ENCODE data around the gene POLE.
"Not testable (repeated sequence)": the region's sequence is repeated elsewhere in the genome, so short reads cannot be mapped to it uniquely, and the experiment has no call there.

Gene POLE

GRCh38 chr12:132717531-132718387, 30.6 kb upstream of the POLE start:
- DNase-seq: no peak

- DNase-seq: no peak
Observed at GRCh38 chr12:132717011-132717410, 29.9 kb upstream of the POLE start.

GRCh38 chr12:132716356-132716755, 29.2 kb upstream of the POLE start:
- no peak for DNase-seq

GRCh38 chr12:132715874-132716273, 28.7 kb upstream of the POLE start:
- DNase-seq: no peak

GRCh38 chr12:132713123-132713522, 26.0 kb upstream of the POLE start:
- DNase-seq: no peak

- peak in 4 of 51 donors; percentile 22 to 49 (median 37) for DNase-seq
Observed at GRCh38 chr12:132711080-132711843, 24.1 kb upstream of the POLE start.

GRCh38 chr12:132710405-132711079, 23.4 kb upstream of the POLE start, which contains the start of gene PGAM5:
Gene PGAM5, plus strand, starts transcription at chr12:132710842. Its CDS starts 35 bp downstream, at chr12:132710877.
- DNase-seq: peak in 50 of 51 donors; percentile 6 to 85 (median 60)

GRCh38 chr12:132710043-132710404, 22.9 kb upstream of the POLE start:
- peak in 6 of 51 donors; percentile 23 to 46 (median 41) for DNase-seq

- no peak for DNase-seq
Observed at GRCh38 chr12:132708150-132708549, 21.0 kb upstream of the POLE start.

- DNase-seq: no peak
Observed at GRCh38 chr12:132707241-132707640, 20.1 kb upstream of the POLE start.

GRCh38 chr12:132703641-132704040, 16.5 kb upstream of the POLE start:
- DNase-seq: no peak

GRCh38 chr12:132702640-132703039, 15.5 kb upstream of the POLE start:
- no peak for DNase-seq

GRCh38 chr12:132700212-132700822, 13.2 kb upstream of the POLE start:
- DNase-seq: no peak

GRCh38 chr12:132698341-132698740, 11.2 kb upstream of the POLE start:
- no peak for DNase-seq

GRCh38 chr12:132695431-132695830, 8.3 kb upstream of the POLE start:
- no peak for DNase-seq

- not testable (repeated sequence) for DNase-seq
Observed at GRCh38 chr12:132694888-132695287, 7.7 kb upstream of the POLE start.

GRCh38 chr12:132692030-132692429, 4.9 kb upstream of the POLE start:
- not testable (repeated sequence) for DNase-seq

GRCh38 chr12:132690112-132690511, 3.0 kb upstream of the POLE start:
- no peak for DNase-seq

- no peak for DNase-seq
Observed at GRCh38 chr12:132689227-132689626, 2.1 kb upstream of the POLE start.

GRCh38 chr12:132686825-132687210, 324 bp downstream of the POLE start:
- DNase-seq: peak in 2 of 51 donors; percentile 11 to 37

- DNase-seq: no peak
Observed at GRCh38 chr12:132685400-132685799, 1.7 kb downstream of the POLE start.

- DNase-seq: no peak
Observed at GRCh38 chr12:132677492-132677891, 9.7 kb downstream of the POLE start.
